GM23248 (cell line): ENCODE measurements around the gene RBM28. TPM values are rescaled to one million over a fixed set of nuclear protein-coding genes. Genes with fewer than 3 reads are reported as not detected.

Experiments
- DNase-seq: peaks from one replicate; pipeline ENCODE4 v3.0.0-alpha.2; 2015
- H2AFZ ChIP-seq: fragments of 200-600 bp; sonication (generic); 2 replicates; pipeline ENCODE4 v1.6.1; 2016; ENCODE audit warnings: antibody characterized with exemption
- H3F3A ChIP-seq: fragments of 200-600 bp; sonication (generic); 2 replicates; pipeline ENCODE4 v1.6.1; 2016; ENCODE audit warnings: mild to moderate bottlenecking, antibody characterized with exemption, mixed run types; ENCODE audit not compliant: insufficient read depth
- H3K27ac ChIP-seq: fragments of 200-600 bp; sonication (generic); 2 replicates; pipeline ENCODE4 v1.5.1; 2016; ENCODE audit warnings: mild to moderate bottlenecking
- H3K27me3 ChIP-seq: fragments of 200-600 bp; sonication (generic); replicated peaks from 2 replicates; pipeline ENCODE4 v1.6.1; 2016; ENCODE audit warnings: mild to moderate bottlenecking; ENCODE audit not compliant: insufficient read depth
- H3K36me3 ChIP-seq: fragments of 200-600 bp; sonication (generic); 2 replicates; pipeline ENCODE4 v1.6.1; 2016; ENCODE audit warnings: low read depth, mild to moderate bottlenecking
- H3K4me1 ChIP-seq: fragments of 200-600 bp; sonication (generic); 2 replicates; pipeline ENCODE4 v1.6.1; 2016; ENCODE audit warnings: mild to moderate bottlenecking; ENCODE audit not compliant: insufficient read depth
- H3K4me2 ChIP-seq: fragments of 200-600 bp; sonication (generic); one replicate; pipeline ENCODE4 v1.6.1; 2016; ENCODE audit warnings: mild to moderate bottlenecking; ENCODE audit not compliant: unreplicated experiment
- H3K4me3 ChIP-seq: fragments of 200-600 bp; sonication (generic); 2 replicates; pipeline ENCODE4 v1.5.1; 2016; ENCODE audit warnings: mild to moderate bottlenecking
- H3K79me2 ChIP-seq: fragments of 200-600 bp; sonication (generic); 2 replicates; pipeline ENCODE4 v1.6.1; 2016; ENCODE audit warnings: mild to moderate bottlenecking; ENCODE audit not compliant: insufficient read depth
- H3K9ac ChIP-seq: fragments of 200-600 bp; sonication (generic); 2 replicates; pipeline ENCODE4 v1.6.1; 2016; ENCODE audit warnings: mild to moderate bottlenecking
- H3K9me2 ChIP-seq: fragments of 200-600 bp; sonication (generic); 2 replicates; pipeline ENCODE4 v1.6.1; 2016; ENCODE audit warnings: mixed run types, mild to moderate bottlenecking, moderate library complexity; ENCODE audit not compliant: insufficient read depth
- H3K9me3 ChIP-seq: fragments of 200-600 bp; sonication (generic); one replicate; pipeline ENCODE4 v1.6.1; 2017; ENCODE audit warnings: low read depth
- H4K20me1 ChIP-seq: fragments of 200-600 bp; sonication (generic); 2 replicates; pipeline ENCODE4 v1.6.0; 2016; ENCODE audit not compliant: insufficient read depth
- EZH2 ChIP-seq: fragments of 200-600 bp; sonication (generic); IDR thresholded peaks from 2 replicates; pipeline ENCODE4 v1.6.1; 2018; ENCODE audit warnings: antibody characterized with exemption, mild to moderate bottlenecking; ENCODE audit not compliant: insufficient read depth, poor library complexity, severe bottlenecking
- EZH2phosphoT487 ChIP-seq: fragments of 200-600 bp; sonication (generic); IDR thresholded peaks from 2 replicates; pipeline ENCODE4 v1.6.1; 2018; ENCODE audit warnings: antibody characterized with exemption, moderate library complexity, mild to moderate bottlenecking, low read depth; ENCODE audit not compliant: insufficient read depth
- WGBS, 2 experiments: methylation state at CpG; one replicate each; pipeline ENCODE4 v1.1.6; 2015 to 2017; ENCODE audit warnings: low lambda C conversion rate in 2 of 2, low coverage in 1 of 2; ENCODE audit errors: missing lambda C conversion rate in 2 of 2; 5-methylcytosine and 5-hydroxymethylcytosine counted together
- in situ Hi-C: fragments of 300-500 bp; cut with MboI; formaldehyde crosslinking; loops from 2 replicates; pipeline ENCODE4 v1.15.0; 2020
- polyA plus RNA-seq: library from polyadenylated mRNA; unstranded; fragments of >200 nt; fragmentation: Nextera tagmentation; extraction: Ambion mirVana; gene quantifications from 2 replicates; pipeline ENCODE4 v1.2.1, GENCODE V29; 2016
- total RNA-seq: library from RNA; depleted of rRNA; stranded (reverse); fragments of >200 nt; shearing (Covaris generic); gene quantifications from 2 replicates; pipeline ENCODE4 v1.2.3, GENCODE V29; 2014

RBM28 gene
- total and polyA plus RNA-seq, 2 experiments from 2014 or later: 18.9 to 25.7 TPM

DNA sequence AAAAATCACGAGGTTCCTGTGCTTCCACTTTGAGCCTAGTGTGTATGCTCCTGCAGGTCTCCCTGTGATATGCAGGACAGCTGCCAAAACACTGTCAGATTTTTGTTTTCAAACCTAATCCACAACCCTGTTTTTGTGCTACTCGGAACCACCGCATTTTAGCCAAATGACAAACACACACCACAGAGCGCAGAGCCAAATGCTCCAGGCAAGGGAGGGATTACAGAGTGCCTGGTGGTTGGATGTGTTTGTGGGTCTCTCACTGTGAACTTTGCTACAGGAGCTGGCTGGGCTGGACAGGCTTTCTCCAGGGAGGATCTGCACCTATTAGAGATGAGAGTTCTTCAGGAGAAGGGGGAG is 5.7 kb upstream of the RBM28 start:
- no peak for DNase-seq
- Histone ChIP-seq H3F3A (no peaks in the 10 kb centered on the region), H3K9me2 (no peaks in the 10 kb centered on the region), H3K27me3 (peaks cover 56% of the 10 kb centered on the region), H3K27ac (no peak overlapping the region), H2AFZ (no peak overlapping the region), H4K20me1 (no peaks in the 10 kb centered on the region), H3K9me3 (no peaks in the 10 kb centered on the region), H3K9ac (no peak overlapping the region), H3K79me2 (no peaks in the 10 kb centered on the region), H3K4me3 (no peak overlapping the region), H3K36me3 (no peaks in the 10 kb centered on the region), H3K4me1 (no peaks in the 10 kb centered on the region), H3K4me2 (no peak overlapping the region)
- no peak for TF ChIP-seq EZH2
- TF ChIP-seq EZH2phosphoT487: no peak
- WGBS, 2 experiments: 26 to 27% methylated on average over 4 of the region's 4 CpGs
- in situ Hi-C loops: loop anchor here (5.0 kb wide), 1 partner anchor 33 kb away; no protein-coding TSS in a partner anchor

DNA sequence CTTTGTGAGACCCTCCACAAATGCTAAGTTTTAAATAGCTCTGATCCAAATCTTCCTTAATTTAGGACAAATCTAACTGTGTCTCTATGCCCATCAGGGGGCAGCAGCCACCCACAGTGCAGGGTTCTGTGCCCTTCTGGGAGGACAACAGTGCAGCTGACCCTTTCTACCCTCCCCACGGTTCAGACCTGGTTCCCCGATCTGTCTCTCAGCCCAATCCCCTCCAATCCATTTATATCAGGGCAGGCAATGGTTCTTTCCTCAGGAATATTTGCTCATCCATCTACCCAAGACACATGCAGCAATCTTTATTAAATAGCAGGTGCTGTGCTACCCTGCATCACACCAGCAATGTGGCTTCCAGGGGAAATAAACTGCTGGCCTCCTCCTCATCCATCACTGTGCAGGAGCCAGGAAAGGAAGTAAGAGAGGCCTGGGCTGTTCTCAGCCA is 4.0 kb upstream of the RBM28 start:
- in situ Hi-C loops: loop anchor here (5.0 kb wide), 1 partner anchor 35 kb away; no protein-coding TSS in a partner anchor
- no peaks in the 10 kb centered on the region for H3K9me2 ChIP-seq
- no peak for TF ChIP-seq EZH2phosphoT487
- no peak for TF ChIP-seq EZH2
- H3F3A ChIP-seq: no peaks in the 10 kb centered on the region
- peaks cover 41% of the 10 kb centered on the region for H3K27me3 ChIP-seq
- H3K79me2 ChIP-seq: peaks cover 10% of the 10 kb centered on the region
- no peak overlapping the region for H2AFZ ChIP-seq
- H3K9ac ChIP-seq: no peak overlapping the region
- peak; percentile 68 for DNase-seq
- no peak overlapping the region for H3K4me3 ChIP-seq
- 2 to 5% methylated on average over 2 of the region's 2 CpGs for WGBS, 2 experiments
- no peaks in the 10 kb centered on the region for H3K36me3 ChIP-seq
- H3K9me3 ChIP-seq: no peaks in the 10 kb centered on the region
- H3K4me2 ChIP-seq: no peak overlapping the region
- H4K20me1 ChIP-seq: no peaks in the 10 kb centered on the region
- H3K27ac ChIP-seq: no peak overlapping the region
- peaks cover 3% of the 10 kb centered on the region for H3K4me1 ChIP-seq

DNA sequence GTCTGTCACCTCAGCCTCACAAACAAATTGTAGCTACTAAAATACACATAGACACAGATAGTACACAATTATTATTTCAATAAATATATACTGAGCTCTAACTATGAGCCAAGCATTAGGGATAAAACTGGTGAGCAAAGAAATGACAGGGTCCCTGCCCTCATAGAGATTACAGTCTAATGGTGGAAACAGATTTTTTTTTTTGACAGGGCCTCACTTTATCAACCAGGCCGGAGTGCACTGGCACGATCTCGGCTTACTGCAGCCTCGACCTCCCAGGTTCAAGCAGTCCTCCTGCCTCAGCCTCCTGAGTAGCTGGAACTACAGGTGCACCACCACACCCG is 695 bp upstream of the RBM28 start:
- peaks cover 43% of the 10 kb centered on the region for H3K79me2 ChIP-seq
- peaks cover 17% of the 10 kb centered on the region for H3K27me3 ChIP-seq
- H3K36me3 ChIP-seq: no peaks in the 10 kb centered on the region; the same call in 1 of the 2 replicates
- in situ Hi-C loops: no loop called here
- no peaks in the 10 kb centered on the region for H3K9me3 ChIP-seq
- peak overlapping the region; percentile 100 for H3K4me2 ChIP-seq
- TF ChIP-seq EZH2phosphoT487 (no peak), EZH2 (no peak)
- no peaks in the 10 kb centered on the region for H3K9me2 ChIP-seq
- no peak overlapping the region for H3K27ac ChIP-seq
- WGBS, 2 experiments: 80 to 85% methylated on average over 5 of the region's 5 CpGs
- no peaks in the 10 kb centered on the region for H4K20me1 ChIP-seq
- H3K9ac ChIP-seq: no peak overlapping the region
- no peaks in the 10 kb centered on the region for H3F3A ChIP-seq
- H2AFZ ChIP-seq: peak overlapping the region; percentile 98
- DNase-seq: no peak
- peaks cover 20% of the 10 kb centered on the region for H3K4me1 ChIP-seq
- no peak overlapping the region for H3K4me3 ChIP-seq

DNA sequence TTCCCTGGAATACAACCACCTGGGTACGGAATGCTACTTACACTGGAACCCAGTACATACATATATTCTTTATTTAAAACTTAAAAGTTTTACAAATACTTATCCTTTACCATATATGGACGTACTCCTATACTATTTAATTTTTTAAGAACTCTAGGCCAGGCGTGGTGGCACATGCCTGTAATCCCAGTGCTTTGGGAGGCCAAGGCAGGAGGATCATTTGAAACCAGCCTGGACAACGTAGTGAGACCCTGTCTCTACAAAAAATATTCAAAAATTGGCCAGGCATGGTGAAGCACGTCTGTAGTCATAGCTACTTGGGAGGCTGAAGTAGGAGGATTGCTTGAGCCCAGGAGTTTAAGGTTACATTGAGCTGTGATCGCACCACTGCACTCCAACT is 2.0 kb downstream of the RBM28 start:
- Histone ChIP-seq H3K4me3 (peak overlapping the region; percentile 93), H3K9me2 (no peaks in the 10 kb centered on the region), H3K9ac (no peak overlapping the region), H3K4me2 (peak overlapping the region; percentile 100), H3K27me3 (no peaks in the 10 kb centered on the region), H3K36me3 (peaks cover 21% of the 10 kb centered on the region), H3K9me3 (no peaks in the 10 kb centered on the region), H3K79me2 (peaks cover 43% of the 10 kb centered on the region), H2AFZ (no peak overlapping the region), H4K20me1 (no peaks in the 10 kb centered on the region), H3F3A (no peaks in the 10 kb centered on the region), H3K4me1 (peaks cover 20% of the 10 kb centered on the region), H3K27ac (no peak overlapping the region)
- no peak for DNase-seq
- no peak for TF ChIP-seq EZH2phosphoT487
- no peak for TF ChIP-seq EZH2
- in situ Hi-C loops: no loop called here
- 73 to 79% methylated on average over 6 of the region's 6 CpGs for WGBS, 2 experiments

DNA sequence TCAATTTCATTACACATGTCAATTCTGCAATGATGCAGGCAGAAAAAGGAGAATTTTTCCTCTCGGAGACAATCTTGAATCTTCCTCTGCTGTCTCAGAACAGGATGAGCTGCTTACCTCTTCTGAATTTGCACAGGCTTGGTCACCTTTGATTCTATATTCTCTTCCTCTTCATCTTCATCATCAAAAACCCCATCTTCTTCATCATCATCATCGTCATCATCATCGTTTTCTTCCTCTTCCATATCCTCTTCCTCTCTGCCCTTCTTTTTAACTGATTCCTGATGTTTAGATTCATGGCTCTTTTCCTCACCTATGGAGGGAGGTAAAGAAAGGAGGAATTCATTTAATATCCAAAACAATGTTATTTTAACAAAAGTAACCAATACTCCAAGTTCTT is 8.0 kb downstream of the RBM28 start:
- H3K4me2 ChIP-seq: no peak overlapping the region
- no peaks in the 10 kb centered on the region for H3K4me1 ChIP-seq
- peaks cover 14% of the 10 kb centered on the region for H3K79me2 ChIP-seq
- H3F3A ChIP-seq: no peaks in the 10 kb centered on the region
- no peak overlapping the region for H3K4me3 ChIP-seq
- no peaks in the 10 kb centered on the region for H3K27me3 ChIP-seq
- no peak overlapping the region for H2AFZ ChIP-seq
- no peak for DNase-seq
- TF ChIP-seq EZH2phosphoT487 (no peak), EZH2 (no peak)
- H3K27ac ChIP-seq: no peak overlapping the region
- no peaks in the 10 kb centered on the region for H4K20me1 ChIP-seq
- H3K9me3 ChIP-seq: no peaks in the 10 kb centered on the region
- in situ Hi-C loops: no loop called here
- no peak overlapping the region for H3K9ac ChIP-seq
- H3K9me2 ChIP-seq: no peaks in the 10 kb centered on the region
- peaks cover 61% of the 10 kb centered on the region for H3K36me3 ChIP-seq
- 87 to 89% methylated on average over 3 of the region's 3 CpGs for WGBS, 2 experiments
